ENCODE data around the gene PKN3.
A peak's percentile ranks its signal among the peaks of the same experiment; 100 is the strongest.

PKN3 gene

DNA sequence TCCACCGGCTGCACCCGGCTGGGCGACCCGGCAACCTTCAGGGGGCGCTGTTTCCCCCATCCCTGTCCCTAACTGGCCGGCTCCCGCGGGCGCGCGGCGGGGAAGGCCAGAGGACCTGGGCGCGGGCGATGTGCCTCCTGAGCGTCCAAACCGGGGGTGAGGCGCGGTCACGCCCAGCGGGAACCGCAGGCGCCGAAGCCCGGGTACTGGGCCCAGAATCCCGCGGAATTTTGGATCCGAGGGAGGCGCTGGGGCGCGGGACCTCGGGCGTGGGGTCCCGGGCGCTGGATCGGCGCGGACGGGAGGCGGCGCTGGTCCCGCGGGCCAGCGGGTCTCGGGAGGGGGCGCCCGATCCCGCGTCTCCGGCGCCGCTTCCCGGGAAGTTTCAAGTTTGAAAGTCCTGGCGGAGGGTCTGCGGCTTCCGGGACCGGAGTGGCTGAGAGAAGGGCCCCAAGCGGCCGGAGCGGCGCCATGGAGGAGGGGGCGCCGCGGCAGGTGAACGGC is at the start of gene PKN3:
PKN3 (plus strand) TSS at position 59 of the 504 bp plus-strand sequence; CDS start at position 472, 413 bp downstream.
- no peak for TF ChIP-seq EZH2 (IDR thresholded peaks at IDR 0.05; ENCODE audit: borderline replicate concordance, low read length)
- TF ChIP-seq, protein P1, sequence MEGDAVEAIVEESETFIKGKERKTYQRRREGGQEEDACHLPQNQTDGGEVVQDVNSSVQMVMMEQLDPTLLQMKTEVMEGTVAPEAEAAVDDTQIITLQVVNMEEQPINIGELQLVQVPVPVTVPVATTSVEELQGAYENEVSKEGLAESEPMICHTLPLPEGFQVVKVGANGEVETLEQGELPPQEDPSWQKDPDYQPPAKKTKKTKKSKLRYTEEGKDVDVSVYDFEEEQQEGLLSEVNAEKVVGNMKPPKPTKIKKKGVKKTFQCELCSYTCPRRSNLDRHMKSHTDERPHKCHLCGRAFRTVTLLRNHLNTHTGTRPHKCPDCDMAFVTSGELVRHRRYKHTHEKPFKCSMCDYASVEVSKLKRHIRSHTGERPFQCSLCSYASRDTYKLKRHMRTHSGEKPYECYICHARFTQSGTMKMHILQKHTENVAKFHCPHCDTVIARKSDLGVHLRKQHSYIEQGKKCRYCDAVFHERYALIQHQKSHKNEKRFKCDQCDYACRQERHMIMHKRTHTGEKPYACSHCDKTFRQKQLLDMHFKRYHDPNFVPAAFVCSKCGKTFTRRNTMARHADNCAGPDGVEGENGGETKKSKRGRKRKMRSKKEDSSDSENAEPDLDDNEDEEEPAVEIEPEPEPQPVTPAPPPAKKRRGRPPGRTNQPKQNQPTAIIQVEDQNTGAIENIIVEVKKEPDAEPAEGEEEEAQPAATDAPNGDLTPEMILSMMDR (IDR thresholded peaks at IDR 0.05; ENCODE audit: low read length): peak; percentile 91
- no peaks in the 10 kb centered on the region; the same call in 1 of the 2 replicates for H3F3A ChIP-seq (ENCODE audit: insufficient read depth, low read length)
- no peaks in the 10 kb centered on the region for H3K79me2 ChIP-seq (ENCODE audit: insufficient read depth, low read length)
- peak within 1 kb of the TSS; percentile 81 for H3K9ac ChIP-seq (ENCODE audit: low read length)
- no peaks in the 10 kb centered on the region for H3K9me3 ChIP-seq (ENCODE audit: low read length)
- peak within 1 kb of the TSS; percentile 81 for H3K4me2 ChIP-seq (ENCODE audit: low read length)
- H3K27ac ChIP-seq (ENCODE audit: low read depth, low read length, poor library complexity, severe bottlenecking): peak within 1 kb of the TSS; percentile 78
- peaks cover 23% of the 10 kb centered on the region for H3K36me3 ChIP-seq (ENCODE audit: insufficient read depth, low read length)
- no peaks in the 10 kb centered on the region for H4K20me1 ChIP-seq (ENCODE audit: insufficient read depth, low read length)
- H3K27me3 ChIP-seq (ENCODE audit: insufficient read depth, low read length): no peaks in the 10 kb centered on the region
- H2AFZ ChIP-seq (ENCODE audit: low read length): no peak within 1 kb of the TSS
- peaks cover 28% of the 10 kb centered on the region for H3K4me1 ChIP-seq (ENCODE audit: insufficient read depth, low read length, severe bottlenecking)
- H3K4me3 ChIP-seq (ENCODE audit: low read depth, low read length, poor library complexity, severe bottlenecking): peak within 1 kb of the TSS; percentile 80
- no peaks in the 10 kb centered on the region for H3K9me2 ChIP-seq (ENCODE audit: low read depth, low read length)

DNA sequence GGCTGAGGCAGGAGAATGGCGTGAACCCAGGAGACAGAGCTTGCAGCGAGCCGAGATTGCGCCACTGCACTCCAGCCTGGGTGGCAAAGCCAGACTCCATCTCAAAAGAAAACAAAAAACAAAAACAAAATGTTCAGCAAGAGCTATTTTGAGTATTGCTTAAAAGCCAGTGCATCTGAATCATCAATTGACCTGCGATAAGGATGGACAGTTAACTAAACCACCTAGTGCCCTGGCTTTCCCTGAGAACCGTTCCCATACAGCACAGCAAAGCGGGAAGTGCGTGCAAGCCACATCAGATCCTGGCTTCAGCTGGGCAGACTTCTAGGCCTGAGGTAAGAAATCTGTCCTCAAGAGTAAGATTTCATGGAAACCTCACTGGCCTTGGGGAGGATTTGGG is 48.4 kb upstream of the PKN3 start:
- H3K27me3 ChIP-seq (ENCODE audit: insufficient read depth, low read length): no peaks in the 10 kb centered on the region
- no peaks in the 10 kb centered on the region for H3F3A ChIP-seq (ENCODE audit: insufficient read depth, low read length)
- H3K79me2 ChIP-seq (ENCODE audit: insufficient read depth, low read length): no peaks in the 10 kb centered on the region
- H3K36me3 ChIP-seq (ENCODE audit: insufficient read depth, low read length): 0 out of 2 replicates have a peak, but pooled peaks cover 6% of the 10 kb centered on the region
- H2AFZ ChIP-seq (ENCODE audit: low read length): no peak overlapping the region
- no peak overlapping the region for H3K4me2 ChIP-seq (ENCODE audit: low read length)
- peak overlapping the region; percentile 13 for H3K27ac ChIP-seq (ENCODE audit: low read depth, low read length, poor library complexity, severe bottlenecking)
- TF ChIP-seq, protein P1 (IDR thresholded peaks at IDR 0.05; ENCODE audit: low read length): no peak
- TF ChIP-seq EZH2 (IDR thresholded peaks at IDR 0.05; ENCODE audit: borderline replicate concordance, low read length): no peak
- H3K4me3 ChIP-seq (ENCODE audit: low read depth, low read length, poor library complexity, severe bottlenecking): no peak overlapping the region
- no peaks in the 10 kb centered on the region for H4K20me1 ChIP-seq (ENCODE audit: insufficient read depth, low read length)
- no peak overlapping the region for H3K9ac ChIP-seq (ENCODE audit: low read length)
- no peaks in the 10 kb centered on the region for H3K9me3 ChIP-seq (ENCODE audit: low read length)
- peaks cover 11% of the 10 kb centered on the region for H3K4me1 ChIP-seq (ENCODE audit: insufficient read depth, low read length, severe bottlenecking)
- H3K9me2 ChIP-seq (ENCODE audit: low read depth, low read length): no peaks in the 10 kb centered on the region

DNA sequence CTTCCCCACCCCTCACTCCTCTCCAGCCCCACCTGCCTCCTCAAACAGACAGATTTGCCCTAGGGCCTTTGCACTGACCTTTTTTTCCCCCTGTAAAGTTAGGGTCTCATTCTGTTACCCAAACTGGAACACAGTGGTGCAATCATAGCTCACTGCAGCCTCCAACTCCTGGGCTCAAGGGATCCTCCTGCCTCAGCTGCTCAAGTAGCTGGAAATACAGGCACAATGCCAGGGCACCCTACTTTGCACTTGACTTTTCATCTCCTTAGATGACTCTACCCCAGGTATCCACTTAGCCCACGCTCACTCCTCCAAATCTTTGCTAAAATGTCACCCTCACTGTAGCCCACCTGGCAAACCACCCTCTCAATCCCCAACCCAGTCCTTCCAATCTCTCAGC is 47.8 kb upstream of the PKN3 start:
- no peak overlapping the region; the same call in 1 of the 2 replicates for H3K4me2 ChIP-seq (ENCODE audit: low read length)
- no peak overlapping the region for H3K4me3 ChIP-seq (ENCODE audit: low read depth, low read length, poor library complexity, severe bottlenecking)
- 0 out of 2 replicates have a peak, but pooled peaks cover 6% of the 10 kb centered on the region for H3K36me3 ChIP-seq (ENCODE audit: insufficient read depth, low read length)
- H3K9me3 ChIP-seq (ENCODE audit: low read length): no peaks in the 10 kb centered on the region
- no peaks in the 10 kb centered on the region for H3F3A ChIP-seq (ENCODE audit: insufficient read depth, low read length)
- peak overlapping the region; percentile 13 for H3K27ac ChIP-seq (ENCODE audit: low read depth, low read length, poor library complexity, severe bottlenecking)
- H3K9me2 ChIP-seq (ENCODE audit: low read depth, low read length): no peaks in the 10 kb centered on the region
- no peak overlapping the region for H2AFZ ChIP-seq (ENCODE audit: low read length)
- H3K9ac ChIP-seq (ENCODE audit: low read length): no peak overlapping the region
- H3K4me1 ChIP-seq (ENCODE audit: insufficient read depth, low read length, severe bottlenecking): peaks cover 11% of the 10 kb centered on the region
- H3K79me2 ChIP-seq (ENCODE audit: insufficient read depth, low read length): no peaks in the 10 kb centered on the region
- no peak for TF ChIP-seq EZH2 (IDR thresholded peaks at IDR 0.05; ENCODE audit: borderline replicate concordance, low read length)
- TF ChIP-seq, protein P1 (IDR thresholded peaks at IDR 0.05; ENCODE audit: low read length): no peak
- no peaks in the 10 kb centered on the region for H3K27me3 ChIP-seq (ENCODE audit: insufficient read depth, low read length)
- H4K20me1 ChIP-seq (ENCODE audit: insufficient read depth, low read length): no peaks in the 10 kb centered on the region

Measured in OCI-LY1 (cell line).